ENCODE measurements around the gene ABCG1. TPM values are rescaled to one million over a fixed set of nuclear protein-coding genes. Genes with fewer than 3 reads are reported as not detected.

Gene ABCG1
- total and polyA plus RNA-seq, 4 donors: 11.5 to 65.0 (median 35.0) TPM

- Histone ChIP-seq H3K27ac (ENCODE audit: low read depth in 1 of 2, low read length in 1 of 2) (no peak overlapping the region), H3K9ac (ENCODE audit: insufficient read depth in 1 of 2, low read length in 2 of 2) (no peak overlapping the region), H3K4me1 (ENCODE audit: control insufficient read depth in 5 of 5, insufficient read depth in 5 of 5, low read length in 5 of 5) (no peaks in the 10 kb centered on the region), H3K4me3 (no peak overlapping the region), H3K9me3 (ENCODE audit: control insufficient read depth in 4 of 4, insufficient read depth in 3 of 4, low read length in 3 of 4) (peaks cover 0 to 2% (median 0%) of the 10 kb centered on the region in 4 donors), H3K27me3 (ENCODE audit: control insufficient read depth in 3 of 3, insufficient read depth in 3 of 3, low read length in 2 of 3) (no peaks in the 10 kb centered on the region), H3K36me3 (ENCODE audit: control insufficient read depth in 4 of 4, insufficient read depth in 4 of 4, low read length in 4 of 4) (no peaks in the 10 kb centered on the region)
- WGBS, 2 donors: 88 to 91% methylated on average over 10 of the region's 10 CpGs
- ATAC-seq (ENCODE audit: insufficient read depth, low FRiP score) (no peak), DNase-seq (no peak)
- TF ChIP-seq CTCF (IDR thresholded peaks at IDR 0.05; ENCODE audit: control extremely low read depth, extremely low read depth): no peak
These were observed 102.3 kb downstream of the ABCG1 start for GRCh38 chr21:42321231-42321630.

GRCh38 chr21:42321845-42322244 lies 102.9 kb downstream of the ABCG1 start:
- Histone ChIP-seq H3K36me3 (ENCODE audit: control insufficient read depth in 4 of 4, insufficient read depth in 4 of 4, low read length in 4 of 4) (no peaks in the 10 kb centered on the region), H3K27ac (ENCODE audit: low read depth in 1 of 2, low read length in 1 of 2) (no peak overlapping the region), H3K9ac (ENCODE audit: insufficient read depth in 1 of 2, low read length in 2 of 2) (no peak overlapping the region), H3K27me3 (ENCODE audit: control insufficient read depth in 3 of 3, insufficient read depth in 3 of 3, low read length in 2 of 3) (no peaks in the 10 kb centered on the region), H3K9me3 (ENCODE audit: control insufficient read depth in 4 of 4, insufficient read depth in 3 of 4, low read length in 3 of 4) (peaks cover 0 to 2% (median 0%) of the 10 kb centered on the region in 4 donors), H3K4me3 (no peak overlapping the region), H3K4me1 (ENCODE audit: control insufficient read depth in 5 of 5, insufficient read depth in 5 of 5, low read length in 5 of 5) (no peaks in the 10 kb centered on the region)
- ATAC-seq (ENCODE audit: insufficient read depth, low FRiP score): no peak
- no peak for TF ChIP-seq CTCF (IDR thresholded peaks at IDR 0.05; ENCODE audit: control extremely low read depth, extremely low read depth)
- no peak for DNase-seq
- WGBS, 2 donors: 91 to 92% methylated on average over 4 of the region's 4 CpGs

- no peak overlapping the region for H3K27ac ChIP-seq (ENCODE audit: low read depth in 1 of 2, low read length in 1 of 2)
- no peak overlapping the region for H3K4me3 ChIP-seq
- TF ChIP-seq CTCF (IDR thresholded peaks at IDR 0.05; ENCODE audit: control extremely low read depth, extremely low read depth): no peak
- WGBS, 2 donors: 85 to 90% methylated on average over 6 of the region's 6 CpGs
- ATAC-seq (ENCODE audit: insufficient read depth, low FRiP score) (no peak), DNase-seq (no peak)
- H3K27me3 ChIP-seq (ENCODE audit: control insufficient read depth in 3 of 3, insufficient read depth in 3 of 3, low read length in 2 of 3): no peaks in the 10 kb centered on the region
- H3K9me3 ChIP-seq (ENCODE audit: control insufficient read depth in 4 of 4, insufficient read depth in 3 of 4, low read length in 3 of 4): peaks cover 0 to 2% (median 0%) of the 10 kb centered on the region in 4 donors
- no peaks in the 10 kb centered on the region for H3K4me1 ChIP-seq (ENCODE audit: control insufficient read depth in 5 of 5, insufficient read depth in 5 of 5, low read length in 5 of 5)
- no peak overlapping the region for H3K9ac ChIP-seq (ENCODE audit: insufficient read depth in 1 of 2, low read length in 2 of 2)
- H3K36me3 ChIP-seq (ENCODE audit: control insufficient read depth in 4 of 4, insufficient read depth in 4 of 4, low read length in 4 of 4): no peaks in the 10 kb centered on the region
These were observed 106.0 kb downstream of the ABCG1 start for GRCh38 chr21:42324896-42325295.
